Measurements from ENCODE around the gene STC2. TPM values are rescaled to one million over a fixed set of nuclear protein-coding genes. Genes with fewer than 3 reads are reported as not detected.
"Not testable (repeated sequence)": the region's sequence is repeated elsewhere in the genome, so short reads cannot be mapped to it uniquely, and the experiment has no call there.

STC2 gene
- total RNA-seq, 2 experiments from 2014 or later = 6.7 to 13.0 TPM

- peak; percentile 74 for DNase-seq
- Mint-ChIP-seq H3K27me3 (peaks cover 54% of the 10 kb centered on the region), H3K27ac (no peak overlapping the region), H3K4me1 (peaks cover 13% of the 10 kb centered on the region), H3K36me3 (no peaks in the 10 kb centered on the region), H3K4me3 (peak overlapping the region; percentile 22), H3K9me3 (ENCODE audit: low read depth) (no peaks in the 10 kb centered on the region)
- CTCF ChIA-PET = interaction anchor here (0.9 to 6.1 kb wide), 17 partner anchors 9 to 335 kb away, joined by 3 to 121 read pairs (median 4); partner anchors contain the start of genes ATP6V0E1, BOD1, RPL26L1 and STC2
- ATAC-seq = peak; percentile 84
These were observed 34.2 kb downstream of the STC2 start for GRCh38 chr5:173293817-173294672.

GRCh38 chr5:173291722-173292658 lies 36.2 kb downstream of the STC2 start:
- no peak for ATAC-seq
- Mint-ChIP-seq H3K27ac (no peak overlapping the region), H3K9me3 (ENCODE audit: low read depth) (no peaks in the 10 kb centered on the region), H3K27me3 (peaks cover 70% of the 10 kb centered on the region), H3K36me3 (no peaks in the 10 kb centered on the region), H3K4me1 (peaks cover 20% of the 10 kb centered on the region), H3K4me3 (no peak overlapping the region)
- CTCF ChIA-PET = interaction anchor here (1.4 to 6.1 kb wide), 4 partner anchors 11 to 281 kb away, joined by 3 to 121 read pairs (median 9); partner anchors contain the start of gene STC2
- DNase-seq = no peak

GRCh38 chr5:173290477-173291131 lies 37.6 kb downstream of the STC2 start:
- Mint-ChIP-seq H3K4me3 (no peak overlapping the region), H3K27ac (no peak overlapping the region), H3K9me3 (ENCODE audit: low read depth) (no peaks in the 10 kb centered on the region), H3K4me1 (peaks cover 20% of the 10 kb centered on the region), H3K27me3 (peaks cover 74% of the 10 kb centered on the region), H3K36me3 (no peaks in the 10 kb centered on the region)
- ATAC-seq (no peak), DNase-seq (no peak)
- CTCF ChIA-PET = interaction anchor here (1.4 to 6.1 kb wide), 2 partner anchors 40 to 282 kb away, joined by 4 to 121 read pairs; partner anchors contain the start of gene STC2

GRCh38 chr5:173289372-173289771 lies 38.8 kb downstream of the STC2 start:
- CTCF ChIA-PET = interaction anchor here (0.8 to 1.7 kb wide), 2 partner anchors 42 to 290 kb away, joined by 3 to 5 read pairs; no protein-coding TSS in a partner anchor
- Mint-ChIP-seq H3K36me3 (peaks cover 1% of the 10 kb centered on the region), H3K27ac (no peak overlapping the region), H3K4me3 (no peak overlapping the region), H3K9me3 (ENCODE audit: low read depth) (no peaks in the 10 kb centered on the region), H3K27me3 (peaks cover 74% of the 10 kb centered on the region), H3K4me1 (peaks cover 16% of the 10 kb centered on the region)
- ATAC-seq = no peak
- DNase-seq = no peak

- Mint-ChIP-seq H3K4me1 (peaks cover 14% of the 10 kb centered on the region), H3K27ac (no peak overlapping the region), H3K27me3 (peaks cover 72% of the 10 kb centered on the region), H3K9me3 (ENCODE audit: low read depth) (no peaks in the 10 kb centered on the region), H3K4me3 (no peak overlapping the region), H3K36me3 (peaks cover 1% of the 10 kb centered on the region)
- CTCF ChIA-PET = interaction anchor here (0.8 to 1.7 kb wide), 2 partner anchors 43 to 291 kb away, joined by 3 to 5 read pairs; no protein-coding TSS in a partner anchor
- DNase-seq = no peak
- no peak for ATAC-seq
These were observed 39.6 kb downstream of the STC2 start for GRCh38 chr5:173288632-173289031.

- H3K27me3 Mint-ChIP-seq = peaks cover 82% of the 10 kb centered on the region
- ATAC-seq = no peak
- DNase-seq = no peak
- no peaks in the 10 kb centered on the region for H3K9me3 Mint-ChIP-seq (ENCODE audit: low read depth)
- H3K4me1 Mint-ChIP-seq = peaks cover 15% of the 10 kb centered on the region
- H3K36me3 Mint-ChIP-seq = peaks cover 1% of the 10 kb centered on the region
- no peak overlapping the region for H3K4me3 Mint-ChIP-seq
- CTCF ChIA-PET = no interaction called here
- no peak overlapping the region for H3K27ac Mint-ChIP-seq
These were observed 41.1 kb downstream of the STC2 start for GRCh38 chr5:173287086-173287485.

- ATAC-seq; H3K4me3 Mint-ChIP-seq; H3K27ac Mint-ChIP-seq; H3K36me3 Mint-ChIP-seq; H3K9me3 Mint-ChIP-seq (ENCODE audit: low read depth); DNase-seq: not testable (repeated sequence)
- CTCF ChIA-PET = interaction anchor here (0.9 to 1.3 kb wide), 3 partner anchors 9 to 27 kb away, joined by 3 to 4 read pairs (median 4); no protein-coding TSS in a partner anchor
- Mint-ChIP-seq H3K4me1 (peaks cover 15% of the 10 kb centered on the region), H3K27me3 (peaks cover 72% of the 10 kb centered on the region)
These were observed 43.8 kb downstream of the STC2 start for GRCh38 chr5:173284343-173284958.

- no peaks in the 10 kb centered on the region for H3K9me3 Mint-ChIP-seq (ENCODE audit: low read depth)
- CTCF ChIA-PET = interaction anchor here (0.8 to 1.3 kb wide), 4 partner anchors 9 to 28 kb away, joined by 3 to 4 read pairs (median 4); no protein-coding TSS in a partner anchor
- H3K36me3 Mint-ChIP-seq = peaks cover 1% of the 10 kb centered on the region
- DNase-seq (peak; percentile 73), ATAC-seq (peak; percentile 95)
- peaks cover 65% of the 10 kb centered on the region for H3K27me3 Mint-ChIP-seq
- no peak overlapping the region for H3K27ac Mint-ChIP-seq
- H3K4me1 Mint-ChIP-seq = peaks cover 15% of the 10 kb centered on the region
- no peak overlapping the region for H3K4me3 Mint-ChIP-seq
These were observed 44.6 kb downstream of the STC2 start for GRCh38 chr5:173283318-173284288.

GRCh38 chr5:173282916-173283315 lies 45.3 kb downstream of the STC2 start:
- peaks cover 1% of the 10 kb centered on the region for H3K36me3 Mint-ChIP-seq
- DNase-seq (no peak), ATAC-seq (no peak)
- CTCF ChIA-PET = interaction anchor here (0.8 kb wide), 1 partner anchor 11 kb away, joined by 3 read pairs; no protein-coding TSS in a partner anchor
- H3K9me3 Mint-ChIP-seq (ENCODE audit: low read depth) = no peaks in the 10 kb centered on the region
- H3K27ac Mint-ChIP-seq = no peak overlapping the region
- no peak overlapping the region for H3K4me3 Mint-ChIP-seq
- H3K4me1 Mint-ChIP-seq = peaks cover 8% of the 10 kb centered on the region
- peaks cover 58% of the 10 kb centered on the region for H3K27me3 Mint-ChIP-seq

GRCh38 chr5:173281910-173282309 lies 46.3 kb downstream of the STC2 start:
- Mint-ChIP-seq H3K27ac (no peak overlapping the region), H3K36me3 (peaks cover 1% of the 10 kb centered on the region), H3K9me3 (ENCODE audit: low read depth) (no peaks in the 10 kb centered on the region), H3K4me1 (peaks cover 7% of the 10 kb centered on the region), H3K4me3 (no peak overlapping the region), H3K27me3 (peaks cover 55% of the 10 kb centered on the region)
- no peak for DNase-seq
- ATAC-seq = no peak
- CTCF ChIA-PET = interaction anchor here (0.6 kb wide), 1 partner anchor 50 kb away, joined by 3 read pairs; no protein-coding TSS in a partner anchor

GRCh38 chr5:173279166-173279565 lies 49.0 kb downstream of the STC2 start:
- CTCF ChIA-PET = no interaction called here
- H3K9me3 Mint-ChIP-seq (ENCODE audit: low read depth) = no peaks in the 10 kb centered on the region
- ATAC-seq = no peak
- DNase-seq = no peak
- H3K4me1 Mint-ChIP-seq = peaks cover 5% of the 10 kb centered on the region
- H3K4me3 Mint-ChIP-seq = no peak overlapping the region
- H3K36me3 Mint-ChIP-seq = no peaks in the 10 kb centered on the region
- no peak overlapping the region for H3K27ac Mint-ChIP-seq
- H3K27me3 Mint-ChIP-seq = peaks cover 53% of the 10 kb centered on the region

Measured in activated CD8-positive, alpha-beta memory T cell treated with anti-CD3 and anti-CD28 coated beads, Interleukin-2, amount 10 ng/mL, durations not matched to agents 7 days and 5 days (primary cell).